NOMO-1 treated with dmso at 0.1 percent for 144 hours (cell line): ENCODE data around the gene CDRT15.
"Not testable (repeated sequence)": the region's sequence is repeated elsewhere in the genome, so short reads cannot be mapped to it uniquely, and the experiment has no call there.

Experiments
- DNase-seq: peaks from one replicate; lab custom pipeline; 2025; ENCODE audit not compliant: unreplicated experiment; lab: John Stamatoyannopoulos, UW

Gene CDRT15

DNA sequence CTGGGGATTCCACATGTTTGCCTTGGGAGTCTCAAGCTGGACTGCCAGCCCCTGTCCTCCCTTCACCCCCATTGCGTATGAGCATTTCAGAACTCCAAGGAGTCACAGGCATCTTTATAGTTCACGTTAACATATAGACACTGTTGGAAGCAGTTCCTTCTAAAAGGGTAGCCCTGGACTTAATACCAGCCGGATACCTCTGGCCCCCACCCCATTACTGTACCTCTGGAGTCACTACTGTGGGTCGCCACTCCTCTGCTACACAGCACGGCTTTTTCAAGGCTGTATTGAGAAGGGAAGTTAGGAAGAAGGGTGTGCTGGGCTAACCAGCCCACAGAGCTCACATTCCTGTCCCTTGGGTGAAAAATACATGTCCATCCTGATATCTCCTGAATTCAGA lies 28.9 kb downstream of the CDRT15 start:
- no peak for DNase-seq

DNA sequence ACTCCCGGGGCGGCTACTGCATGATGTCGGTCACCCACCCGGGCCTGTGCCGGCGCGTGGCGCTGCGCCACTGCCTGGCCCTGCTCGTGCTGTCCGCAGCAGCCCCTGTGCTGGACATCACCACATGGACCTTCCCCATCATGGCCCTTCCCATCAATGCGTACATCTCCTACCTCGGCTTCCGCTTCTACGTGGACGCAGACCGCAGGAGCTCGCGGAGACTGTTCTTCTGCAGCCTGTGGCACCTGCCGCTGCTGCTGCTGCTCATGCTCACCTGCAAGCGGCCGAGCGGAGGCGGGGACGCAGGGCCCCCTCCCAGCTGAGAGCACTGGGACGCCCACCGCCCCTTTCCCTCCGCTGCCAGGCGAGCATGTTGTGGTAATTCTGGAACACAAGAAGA lies 29.8 kb downstream of the CDRT15 start:
- no peak for DNase-seq

DNA sequence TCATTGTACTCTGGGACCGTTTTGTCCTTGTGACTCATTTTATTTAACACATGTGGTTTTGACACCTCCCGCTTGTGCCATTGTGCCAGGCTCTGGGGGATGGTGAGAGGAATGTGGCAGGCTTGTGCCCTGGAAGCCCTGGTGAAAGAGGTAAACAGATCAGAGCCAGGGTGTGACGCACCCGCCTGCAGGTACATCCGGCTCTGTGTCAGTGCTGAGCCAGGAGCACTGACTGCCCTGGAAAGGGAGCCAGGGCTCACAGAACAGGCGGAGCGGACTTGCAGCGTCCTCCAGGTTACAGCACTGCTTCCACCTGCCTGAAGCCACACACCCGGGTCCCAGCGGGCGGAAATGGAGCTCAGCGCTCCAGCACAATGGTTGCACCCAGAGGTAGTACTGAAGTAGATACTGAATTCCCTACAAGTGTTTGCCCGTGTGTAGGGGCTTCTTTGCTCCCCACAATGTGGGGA lies 30.6 kb downstream of the CDRT15 start:
- DNase-seq, result no peak

DNA sequence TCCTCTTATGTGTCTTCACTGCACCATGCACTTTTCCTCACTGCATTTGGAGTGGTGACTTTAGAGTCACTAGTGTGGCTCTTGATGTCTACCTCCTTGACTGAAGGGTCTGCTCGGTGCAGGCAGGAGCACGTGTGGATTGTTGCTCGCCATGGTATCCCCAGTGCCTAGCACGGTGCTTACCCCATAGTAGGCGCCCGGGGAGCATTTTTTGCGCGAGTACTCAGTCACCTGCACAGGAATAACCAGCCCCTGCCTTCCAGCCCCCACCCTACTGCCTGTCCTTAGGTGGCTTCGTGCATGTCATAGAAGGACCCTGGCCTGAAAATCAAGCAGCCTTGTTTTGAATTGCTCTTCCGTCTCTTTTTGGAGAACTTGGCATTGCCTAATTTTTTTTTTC lies 31.3 kb downstream of the CDRT15 start:
- DNase-seq, result no peak

DNA sequence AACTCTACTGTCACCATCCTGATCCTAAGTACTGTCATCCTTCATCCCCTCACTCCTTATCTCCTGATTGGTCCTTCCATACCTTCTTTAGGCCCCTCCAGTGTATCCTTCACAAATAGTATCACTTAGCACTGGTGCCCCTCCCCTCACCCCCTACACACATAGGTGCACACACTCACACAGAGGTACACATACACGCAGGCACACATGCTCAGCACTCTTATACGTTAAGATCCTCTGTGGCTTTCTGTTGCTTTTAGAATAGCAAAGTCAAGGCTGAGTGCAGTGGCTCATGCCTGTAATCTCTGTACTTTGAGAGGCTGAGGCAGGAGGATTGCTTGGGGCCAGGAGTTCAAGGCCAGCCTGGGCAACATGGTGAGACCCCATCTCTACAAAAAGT lies 32.1 kb downstream of the CDRT15 start:
- DNase-seq, result no peak

DNA sequence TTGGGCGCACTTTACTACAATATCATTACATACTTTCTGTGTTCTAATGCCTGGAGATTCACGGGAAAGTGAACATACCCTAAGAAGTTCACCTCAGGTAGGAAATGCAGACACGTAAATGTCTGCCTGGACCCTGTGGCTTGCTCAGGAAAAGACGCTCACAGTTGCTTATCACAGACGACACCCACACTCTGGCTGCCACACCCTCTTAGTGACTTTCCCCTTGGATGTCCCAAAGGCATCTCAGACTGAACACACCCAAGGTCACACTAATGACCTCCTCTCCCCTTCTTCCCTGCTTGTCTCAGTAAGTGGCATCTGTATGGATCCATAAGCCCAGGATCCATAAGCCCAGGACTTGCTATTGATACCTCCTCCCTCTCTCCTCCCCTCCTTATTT lies 32.6 kb downstream of the CDRT15 start:
- no peak for DNase-seq

DNA sequence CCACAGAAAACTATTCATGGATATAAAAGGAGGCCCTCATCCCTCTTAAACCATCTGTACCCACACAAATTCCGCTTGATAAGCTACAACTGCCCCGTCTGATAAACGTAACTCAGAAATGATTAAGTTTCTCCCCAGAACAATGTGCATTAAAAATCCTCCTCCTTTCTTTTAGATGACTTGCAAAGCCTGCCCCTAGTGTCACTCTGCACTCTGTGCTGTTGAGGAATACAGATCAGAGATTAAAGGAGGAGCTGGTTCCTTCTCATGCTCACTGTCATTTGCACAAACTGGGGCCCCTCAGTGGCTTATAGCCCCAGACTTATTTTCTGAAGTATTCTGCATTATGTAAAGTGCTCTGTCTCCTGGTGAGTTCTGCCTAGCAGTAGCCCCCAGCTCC lies 33.3 kb downstream of the CDRT15 start:
- no peak for DNase-seq

DNA sequence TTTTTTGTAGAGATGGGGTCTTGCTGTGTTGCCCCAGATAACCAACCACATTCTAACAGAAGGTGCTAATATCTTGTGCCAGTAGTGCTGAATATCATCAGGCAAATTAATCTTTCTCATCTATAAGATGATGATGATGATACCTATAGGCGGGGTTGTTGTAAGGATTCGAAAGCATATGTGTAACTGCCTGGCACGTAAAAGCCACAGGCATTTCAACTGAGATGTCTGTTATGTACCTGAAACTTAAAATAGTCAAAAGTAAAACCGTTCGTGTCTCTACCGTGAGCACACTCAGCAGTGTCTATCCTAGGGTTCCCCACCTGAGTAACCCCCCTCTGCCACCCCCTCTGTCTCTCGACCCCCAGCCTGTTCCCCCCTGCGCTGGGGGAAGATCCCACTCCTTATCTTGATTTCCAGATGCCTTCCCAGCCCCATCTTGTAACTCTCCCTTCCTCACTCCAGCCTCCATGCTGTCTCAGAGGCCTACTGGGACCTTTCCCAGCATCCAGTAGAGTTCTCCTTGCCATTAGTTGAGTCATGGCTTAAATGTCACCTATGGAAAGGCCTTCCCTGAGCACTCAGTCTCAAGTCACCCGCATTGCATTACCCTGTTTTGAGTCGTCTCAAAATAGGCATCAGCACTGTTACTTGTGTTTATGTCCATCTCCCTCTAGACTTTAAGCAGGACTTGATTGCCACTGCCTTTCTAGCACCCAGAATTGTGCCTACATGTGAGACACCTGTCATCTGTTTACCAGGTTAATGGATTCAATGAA lies 34.1 kb downstream of the CDRT15 start:
- no peak for DNase-seq

DNA sequence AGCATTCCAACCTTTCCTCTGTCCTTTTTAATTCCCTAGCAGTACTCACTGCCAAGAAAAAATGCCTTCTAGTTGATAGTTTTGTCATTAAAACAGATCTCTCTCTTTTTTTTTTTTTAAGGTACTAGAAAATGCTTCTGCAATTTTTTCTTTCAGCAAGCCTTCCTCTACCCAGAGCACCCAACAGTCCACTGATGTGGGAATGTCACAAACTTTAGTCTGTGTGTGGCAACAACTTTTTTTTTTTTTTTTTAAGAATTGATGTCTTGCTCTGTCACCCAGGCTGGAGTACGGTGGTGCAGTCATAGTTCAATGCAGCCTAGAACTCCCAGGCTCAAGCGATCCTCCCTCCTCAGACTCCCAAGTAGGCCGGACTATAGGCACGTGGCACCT lies 34.7 kb downstream of the CDRT15 start:
- no peak for DNase-seq

DNA sequence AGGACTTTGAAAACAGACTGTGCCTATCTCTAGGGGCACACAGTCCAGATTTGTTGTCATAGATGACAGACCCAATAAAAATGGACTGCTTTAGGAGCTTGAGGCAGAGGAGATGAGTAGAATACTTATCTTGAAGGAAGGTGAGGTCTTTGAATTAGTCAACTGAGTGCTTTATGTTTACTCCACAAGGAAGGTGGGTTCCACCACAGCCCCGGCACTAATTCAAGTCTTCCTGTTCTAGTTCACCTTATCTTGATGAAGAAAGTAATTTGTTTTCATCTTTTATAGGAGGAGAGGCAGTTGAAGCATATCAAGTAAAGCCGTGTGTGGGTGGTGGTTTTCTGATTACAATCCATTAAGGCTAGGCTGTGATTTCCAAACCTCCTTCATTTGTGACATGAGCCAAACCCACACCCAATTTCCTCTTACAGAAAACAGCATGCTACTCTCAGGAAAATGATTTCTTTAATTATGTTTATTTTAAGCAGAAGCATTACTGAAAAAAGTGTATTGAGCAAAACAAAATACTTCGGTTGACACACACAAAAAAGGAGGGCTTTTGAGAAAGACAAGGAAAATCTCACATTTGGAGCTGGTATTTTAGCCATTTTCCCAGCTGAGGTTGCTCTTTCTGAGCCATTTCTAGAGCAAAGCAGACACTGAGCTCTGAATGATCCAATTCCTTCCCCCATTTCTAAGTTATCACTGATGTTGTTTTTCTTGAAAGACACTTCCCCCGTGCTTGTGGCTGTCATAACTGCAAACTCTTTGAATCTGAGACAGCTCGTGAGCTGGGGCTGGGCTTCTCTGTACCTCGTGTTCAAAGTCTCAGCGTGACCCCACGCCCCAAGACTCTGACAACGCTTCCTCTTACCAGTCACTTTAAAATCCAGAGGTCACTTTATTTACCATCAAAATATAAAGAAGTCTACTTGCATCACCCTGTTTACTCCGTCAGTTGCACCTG lies 35.4 kb downstream of the CDRT15 start:
- DNase-seq, result no peak

DNA sequence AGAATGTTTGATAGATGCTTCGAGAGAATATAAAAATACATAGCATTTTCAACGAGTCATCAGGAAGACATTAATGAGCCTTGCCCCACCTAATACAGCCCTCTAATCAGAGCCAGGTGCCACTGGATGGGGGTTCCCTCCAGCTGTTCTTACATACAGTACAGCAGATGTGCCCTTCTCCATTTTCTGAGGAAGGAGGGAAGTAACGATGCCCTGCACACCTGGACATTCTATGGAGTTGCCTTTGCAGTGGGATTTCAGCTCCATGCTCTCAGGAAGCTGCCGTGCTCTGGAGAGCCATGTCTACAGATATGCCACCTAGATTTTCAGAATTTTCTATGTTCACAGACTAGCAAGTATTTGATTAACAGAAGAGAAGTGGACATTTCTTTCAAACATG lies 36.3 kb downstream of the CDRT15 start:
- no peak for DNase-seq

DNA sequence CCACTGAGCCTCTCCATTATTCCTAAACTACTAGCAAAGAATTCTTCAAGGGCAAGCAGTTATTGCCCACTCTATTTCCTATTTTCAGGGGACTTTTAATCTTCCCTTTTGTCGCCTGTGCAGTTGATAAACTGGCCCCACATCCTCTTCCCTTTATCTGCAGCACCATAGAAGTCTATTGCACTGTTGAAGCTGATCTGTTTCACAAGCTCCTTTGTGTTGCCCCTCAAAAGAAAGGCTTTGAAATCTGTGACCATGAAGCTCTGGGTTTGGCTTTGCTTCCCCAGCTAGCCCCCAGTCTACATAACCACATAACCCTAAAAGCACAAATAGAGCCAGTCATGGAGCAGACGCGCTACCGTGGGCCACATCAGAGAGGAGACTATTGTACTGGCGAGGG lies 37.1 kb downstream of the CDRT15 start:
- no peak for DNase-seq

DNA sequence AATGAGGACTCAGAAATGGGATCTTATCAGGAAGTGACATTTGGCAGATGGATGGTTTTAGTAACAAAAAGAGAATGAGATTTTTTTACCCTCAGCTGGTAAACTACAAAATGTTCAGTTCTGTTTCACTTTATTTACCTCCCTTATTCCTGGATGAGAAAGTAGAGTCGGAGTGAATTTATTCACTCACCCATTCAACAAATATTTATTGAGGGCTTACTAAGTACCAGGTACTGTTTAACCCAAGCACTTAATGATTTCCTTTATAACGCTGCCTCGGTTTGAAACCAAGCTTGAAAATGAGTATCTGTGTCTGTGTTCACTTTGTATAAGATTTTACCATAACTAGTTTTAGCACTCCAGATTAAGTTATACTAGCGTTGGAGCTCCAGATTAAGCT lies 38.1 kb downstream of the CDRT15 start:
- no peak for DNase-seq

DNA sequence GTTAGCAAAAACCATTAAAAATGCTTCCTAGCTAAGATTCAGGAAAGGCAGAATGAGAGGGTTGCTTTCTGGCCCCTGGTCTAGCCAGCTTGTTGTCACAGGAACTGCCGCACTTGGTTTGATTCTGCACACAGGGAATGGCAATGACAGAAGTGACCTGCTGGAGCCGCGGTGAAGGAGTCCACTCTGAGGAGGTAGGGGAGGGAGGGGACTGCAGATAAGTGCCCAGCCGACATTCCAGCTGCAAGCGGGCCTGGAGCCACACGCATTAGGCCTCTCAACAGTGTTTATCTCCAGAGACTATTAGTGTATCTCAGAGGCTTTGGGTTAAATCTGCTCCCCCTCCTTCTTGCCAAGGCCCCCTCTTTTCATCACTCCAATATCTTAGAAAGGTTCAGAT lies 38.6 kb downstream of the CDRT15 start:
- DNase-seq, result no peak

DNA sequence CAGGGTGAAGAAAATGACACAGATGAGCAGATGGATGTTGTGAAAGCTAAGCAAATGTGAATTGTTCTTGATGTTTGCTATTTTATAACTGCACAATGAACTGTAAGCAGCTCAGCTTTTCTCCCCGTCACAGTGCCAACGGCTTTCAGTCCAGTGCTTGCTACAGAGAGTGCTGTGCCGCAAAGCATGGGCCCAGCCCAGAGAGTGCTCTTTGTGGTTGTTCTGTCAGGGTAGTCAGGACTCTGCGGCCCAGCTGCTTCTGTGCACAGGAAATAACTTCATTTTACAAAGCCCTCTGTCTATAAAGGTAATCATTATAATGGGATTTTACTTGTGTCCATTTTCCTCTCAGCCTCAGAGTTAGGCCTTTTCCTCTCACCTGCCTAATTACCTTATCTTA lies 39.1 kb downstream of the CDRT15 start:
- no peak for DNase-seq

DNA sequence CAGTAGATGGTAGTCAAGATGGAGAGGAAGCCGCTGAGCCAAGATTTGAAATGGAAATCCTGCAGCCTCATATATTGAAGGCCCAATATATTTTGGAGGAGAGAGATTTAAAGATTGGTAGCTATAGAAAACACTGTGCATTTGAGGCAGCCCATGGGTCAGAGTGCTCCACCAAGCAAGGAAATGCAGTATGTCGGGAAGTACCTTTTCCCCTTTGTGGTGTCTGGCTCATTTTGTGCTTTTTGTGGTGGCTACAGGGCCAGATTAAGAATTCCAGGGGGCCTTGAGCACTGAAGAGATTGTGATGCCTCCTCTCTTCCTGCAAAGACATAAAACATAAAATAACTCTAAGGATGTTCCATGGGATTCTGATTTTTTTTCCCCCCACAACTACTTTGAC lies 39.6 kb downstream of the CDRT15 start:
- DNase-seq, result no peak

DNA sequence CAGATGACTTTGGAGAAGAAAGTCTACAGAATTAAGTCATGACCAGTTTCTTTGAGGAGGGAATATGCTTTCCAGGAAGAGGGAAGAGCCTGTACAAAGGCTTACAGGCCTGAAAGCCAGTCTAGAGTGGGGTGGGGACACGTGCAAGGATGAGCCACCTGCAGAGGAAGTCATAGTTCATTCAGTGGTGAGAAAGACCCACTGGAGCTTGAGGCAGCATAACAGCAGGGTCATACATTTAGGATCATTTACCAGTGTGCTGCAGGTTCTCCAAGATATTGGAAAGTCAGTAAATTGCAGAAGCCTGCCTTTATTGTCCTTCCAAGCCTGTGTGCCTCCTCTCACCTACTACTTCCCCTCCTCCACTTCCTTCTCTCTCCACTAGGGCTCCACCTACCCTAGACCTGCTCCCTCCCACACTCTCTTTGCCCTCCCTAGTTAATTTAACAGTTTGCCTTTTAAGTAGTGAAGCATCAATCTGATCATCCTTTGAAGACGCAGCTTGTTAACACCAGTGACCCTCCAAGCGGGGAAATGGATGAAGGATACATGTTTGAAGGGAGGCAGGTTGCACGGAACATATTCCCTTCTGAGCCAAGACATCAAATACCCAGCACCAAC lies 40.2 kb downstream of the CDRT15 start:
- no peak for DNase-seq

DNA sequence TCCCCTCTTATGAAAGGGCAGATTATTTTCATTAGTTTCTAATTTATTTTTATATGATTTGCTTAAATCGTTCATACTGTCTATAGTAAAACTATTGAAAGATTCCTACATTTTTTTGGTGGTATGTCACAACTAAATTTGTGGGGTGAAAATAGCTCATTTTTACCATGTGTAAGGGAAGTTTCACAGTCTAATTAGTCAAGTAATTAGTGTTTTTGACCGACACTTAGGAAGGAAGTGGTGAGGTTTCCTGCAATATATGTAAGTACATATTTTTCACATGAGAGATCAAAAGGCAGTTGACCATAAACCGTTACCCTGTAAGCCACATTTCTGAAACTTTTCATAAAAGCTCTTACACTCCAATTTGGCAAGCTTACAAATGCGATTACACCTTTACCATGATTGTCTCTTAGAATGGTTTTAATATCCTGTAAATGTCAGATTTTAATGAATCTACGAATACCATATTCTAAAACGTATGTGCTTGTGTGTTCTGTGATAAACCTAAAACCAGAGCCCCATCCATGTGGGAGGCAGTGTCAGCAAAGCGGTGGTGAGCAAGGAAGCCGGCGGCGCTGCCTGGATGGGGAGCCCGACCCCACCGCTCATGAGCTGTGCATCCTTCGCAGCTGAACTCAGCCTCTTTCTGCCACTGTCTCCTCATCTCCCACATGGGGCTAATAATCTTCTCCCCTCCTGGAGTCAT lies 43.9 kb downstream of the CDRT15 start:
- not testable (repeated sequence) for DNase-seq

DNA sequence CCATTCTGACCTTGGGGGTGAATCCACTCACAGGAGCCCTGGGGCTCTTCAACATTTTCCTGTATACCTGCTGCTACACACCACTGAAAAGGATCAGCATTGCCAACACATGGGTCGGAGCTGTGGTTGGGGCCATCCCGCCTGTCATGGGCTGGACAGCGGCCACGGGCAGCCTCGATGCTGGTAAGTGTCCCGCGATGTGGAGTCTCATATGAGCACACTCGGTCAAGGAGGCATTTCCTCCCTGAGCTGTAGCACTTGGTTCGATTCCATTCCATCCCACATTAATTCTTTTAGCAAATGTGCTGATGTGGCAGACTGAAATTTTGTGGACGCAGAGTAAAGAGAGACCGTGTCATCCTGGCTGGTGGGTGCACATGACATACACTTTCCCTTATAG lies 44.6 kb downstream of the CDRT15 start:
- not testable (repeated sequence) for DNase-seq

DNA sequence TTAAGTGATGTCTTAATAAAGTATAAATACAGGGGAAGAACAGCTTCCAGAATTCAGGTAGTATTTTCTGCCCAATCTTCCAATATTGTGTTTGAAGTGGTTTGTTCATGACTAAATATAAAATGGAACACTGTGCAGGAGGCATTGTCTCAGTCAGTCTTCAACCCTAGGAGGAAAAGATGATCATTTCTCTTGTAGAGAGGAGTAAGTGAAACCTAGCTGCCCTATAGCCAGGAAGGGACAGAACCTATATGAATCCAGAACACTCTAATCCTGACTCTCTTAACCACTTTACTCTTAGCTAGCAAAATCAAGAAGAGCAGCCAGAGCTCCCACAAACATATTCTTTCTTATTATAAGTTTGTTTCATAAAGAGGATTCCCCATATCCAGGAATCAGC lies 45.2 kb downstream of the CDRT15 start:
- not testable (repeated sequence) for DNase-seq

DNA sequence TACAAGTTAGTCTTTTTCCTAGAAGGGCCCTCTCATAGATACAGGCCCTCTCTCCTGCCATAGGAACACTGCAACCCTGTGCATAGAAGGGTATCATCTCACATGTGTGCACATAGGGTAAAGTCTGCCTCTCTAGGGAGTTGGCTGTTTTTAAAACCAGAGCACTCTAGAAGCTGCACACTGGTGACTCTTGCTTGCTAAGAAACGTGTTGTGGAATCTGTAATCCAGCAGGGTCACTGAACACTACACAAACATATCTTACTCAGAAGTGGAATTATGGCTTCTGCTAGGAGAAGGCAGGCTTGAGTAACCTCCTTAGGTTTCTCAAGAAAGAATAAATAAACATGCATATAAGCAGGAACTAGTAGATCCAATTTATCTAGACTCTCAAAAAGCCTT lies 45.9 kb downstream of the CDRT15 start:
- DNase-seq, result not testable (repeated sequence)
